ENCODE data around the gene PXK.
"Not testable (repeated sequence)": the region's sequence is repeated elsewhere in the genome, so short reads cannot be mapped to it uniquely, and the experiment has no call there.

GRCh38 chr3:58339146-58339545, 6.5 kb downstream of the PXK start:
- not testable (repeated sequence) for TF ChIP-seq CTCF, POLR2A (IDR thresholded peaks at IDR 0.05)

All from tibial nerve (tissue), 3 donors.